ENCODE measurements around the gene HMGB4. TPM values are rescaled to one million over a fixed set of nuclear protein-coding genes. Genes with fewer than 3 reads are reported as not detected.

HMGB4 gene
- polyA plus RNA-seq, 2 of the 4 experiments (the other 2 are of a cell fraction), result not detected

- FAIRE-seq (no peak), ATAC-seq (no peak), DNase-seq (ENCODE audit: low read depth in 1 of 2, low spot score in 1 of 2) (no peak)
- WGBS (ENCODE audit: missing lambda C conversion rate), result 2% methylated on average over 3 of the region's 3 CpGs
- ChIA-PET POLR2A (no interaction called here), CTCF (no interaction called here)
- TF ChIP-seq NFE2L2 (conservative IDR thresholded peaks at IDR 0.05; ENCODE audit: low read length) (no peak), EP300 (IDR thresholded peaks at IDR 0.05) (no peak), POLR2AphosphoS2 (conservative IDR thresholded peaks at IDR 0.05; ENCODE audit: low read length) (no peak), POLR2A (IDR thresholded peaks at IDR 0.05; ENCODE audit: low read length) (no peak), EHF (CRISPR knock-in tag; IDR thresholded peaks at IDR 0.05) (no peak), HOXB13 (CRISPR knock-in tag; IDR thresholded peaks at IDR 0.05; ENCODE audit: low read depth) (no peak), MYC (IDR thresholded peaks at IDR 0.05; ENCODE audit: borderline replicate concordance, low read length) (no peak), HOXB5 (CRISPR knock-in tag; IDR thresholded peaks at IDR 0.05) (no peak), HES2 (IDR thresholded peaks at IDR 0.05) (no peak), SMC3 (IDR thresholded peaks at IDR 0.05) (no peak), REST (IDR thresholded peaks at IDR 0.05) (no peak), BCL3 (IDR thresholded peaks at IDR 0.05) (no peak), BHLHE40 (IDR thresholded peaks at IDR 0.05; ENCODE audit: low read depth, low read length) (no peak), NR3C1 (IDR thresholded peaks at IDR 0.05) (no peak), PHF8 (IDR thresholded peaks at IDR 0.05; ENCODE audit: borderline replicate concordance, low read depth) (no peak), ZC3H11A (IDR thresholded peaks at IDR 0.05) (no peak), KDM1A (IDR thresholded peaks at IDR 0.05; ENCODE audit: low read depth) (no peak)
- H3K27ac ChIP-seq, result no peak overlapping the region
- no peak overlapping the region for H3K4me2 ChIP-seq
- H3K9me3 ChIP-seq, result no peaks in the 10 kb centered on the region
- no peaks in the 10 kb centered on the region for H3K4me1 ChIP-seq
- no peak overlapping the region for H3K4me3 ChIP-seq
Observed at GRCh38 chr1:33905241-33905640, 41.4 kb downstream of the HMGB4 start.

GRCh38 chr1:33906156-33906555 is 42.3 kb downstream of the HMGB4 start:
- ATAC-seq (no peak), DNase-seq (ENCODE audit: low read depth in 1 of 2, low spot score in 1 of 2) (no peak), FAIRE-seq (no peak)
- TF ChIP-seq FOSL2 (IDR thresholded peaks at IDR 0.05) (no peak), FOSL2 (CRISPR knock-in tag; IDR thresholded peaks at IDR 0.05) (no peak), KDM5A (IDR thresholded peaks at IDR 0.05) (no peak), POLR2A (IDR thresholded peaks at IDR 0.05; ENCODE audit: low read length) (no peak), CBX2 (IDR thresholded peaks at IDR 0.05; ENCODE audit: borderline replicate concordance, low read depth) (no peak), BCL3 (IDR thresholded peaks at IDR 0.05) (no peak), MAZ (IDR thresholded peaks at IDR 0.05; ENCODE audit: borderline replicate concordance, low read depth, low read length) (no peak), RARB (CRISPR knock-in tag; IDR thresholded peaks at IDR 0.05) (no peak), NPAS2 (CRISPR knock-in tag; IDR thresholded peaks at IDR 0.05; ENCODE audit: borderline replicate concordance) (no peak), FOXS1 (CRISPR knock-in tag; IDR thresholded peaks at IDR 0.05) (no peak), BHLHE40 (IDR thresholded peaks at IDR 0.05; ENCODE audit: low read depth, low read length) (no peak), HES2 (IDR thresholded peaks at IDR 0.05) (no peak), JUNB (IDR thresholded peaks at IDR 0.05) (no peak)
- CTCF ChIA-PET, result no interaction called here
- H3K4me2 ChIP-seq, result no peak overlapping the region
- POLR2A ChIA-PET, result no interaction called here
- H3K27ac ChIP-seq, result no peak overlapping the region
- H3K4me1 ChIP-seq, result no peaks in the 10 kb centered on the region
- WGBS (ENCODE audit: missing lambda C conversion rate), result 0% methylated on average over 1 of the region's 1 CpG
- no peaks in the 10 kb centered on the region for H3K9me3 ChIP-seq
- H3K4me3 ChIP-seq, result no peak overlapping the region

Data from A549 (cell line).